ENCODE results near the gene YY1AP1. TPM values are rescaled to one million over a fixed set of nuclear protein-coding genes. Genes with fewer than 3 reads are reported as not detected.

The YY1AP1 gene
- total and polyA plus RNA-seq, 8 donors, result 19.9 to 41.4 (median 24.2) TPM

DNA sequence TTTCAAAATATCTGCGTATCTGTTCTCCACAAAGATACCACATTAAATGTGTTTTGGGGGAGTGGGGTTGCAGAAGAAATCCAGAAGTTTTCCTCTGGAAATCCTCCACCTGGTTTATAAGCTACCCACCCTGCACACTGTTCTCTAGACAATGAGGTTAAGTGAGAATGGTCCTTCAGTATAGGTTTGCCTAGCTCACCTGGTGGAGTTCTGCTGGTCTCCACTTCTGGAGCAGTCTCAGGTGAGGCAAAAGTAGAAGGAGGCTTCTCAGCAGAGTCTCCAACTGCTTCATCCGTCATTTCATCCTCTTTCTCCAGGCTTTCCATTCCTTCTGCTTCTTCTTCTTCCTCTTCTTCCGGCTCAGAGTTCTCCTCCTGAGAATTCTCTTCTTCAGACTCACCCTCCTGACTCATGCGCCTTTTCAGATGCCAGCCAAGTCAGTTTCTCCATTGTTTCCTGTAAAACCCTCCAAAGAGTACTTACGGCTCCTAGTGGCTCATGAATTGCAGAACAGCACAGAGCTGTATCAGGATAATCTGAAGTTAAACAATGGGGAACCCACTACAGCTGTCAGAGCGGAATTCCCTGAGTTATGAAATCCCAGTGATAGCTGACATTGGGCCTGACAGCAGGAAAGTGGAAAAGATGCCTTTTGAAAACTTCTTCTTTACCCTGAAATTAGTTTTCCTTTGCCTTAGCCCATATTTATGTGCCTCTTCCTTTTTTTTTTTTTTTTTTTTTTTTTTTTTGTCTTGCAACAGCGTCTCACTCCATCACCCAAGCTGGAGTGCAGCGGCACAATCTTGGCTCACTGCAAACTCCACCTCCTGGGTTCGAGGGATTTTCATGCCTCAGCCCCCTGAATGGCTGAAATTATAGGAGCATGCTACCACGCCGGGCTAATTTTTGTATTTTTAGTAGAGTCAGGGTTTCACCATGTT, 40.1 kb downstream of the YY1AP1 start:
- ATAC-seq, result peak; percentile 71 to 97 (median 92)
- no peak overlapping the region for H3K27ac ChIP-seq
- no peak for FAIRE-seq
- H3K27me3 ChIP-seq, result no peaks in the 10 kb centered on the region
- WGBS, 2 donors, result 59 to 62% methylated on average over 11 of the region's 11 CpGs
- intact Hi-C loops (cut with DNase I), result no loop called here
- no peak overlapping the region for H3K4me3 ChIP-seq
- H3K9me3 ChIP-seq, result no peaks in the 10 kb centered on the region
- peak in 3 of 6 donors; percentile 7 to 20 (median 19) for DNase-seq
- TF ChIP-seq, protein P1, sequence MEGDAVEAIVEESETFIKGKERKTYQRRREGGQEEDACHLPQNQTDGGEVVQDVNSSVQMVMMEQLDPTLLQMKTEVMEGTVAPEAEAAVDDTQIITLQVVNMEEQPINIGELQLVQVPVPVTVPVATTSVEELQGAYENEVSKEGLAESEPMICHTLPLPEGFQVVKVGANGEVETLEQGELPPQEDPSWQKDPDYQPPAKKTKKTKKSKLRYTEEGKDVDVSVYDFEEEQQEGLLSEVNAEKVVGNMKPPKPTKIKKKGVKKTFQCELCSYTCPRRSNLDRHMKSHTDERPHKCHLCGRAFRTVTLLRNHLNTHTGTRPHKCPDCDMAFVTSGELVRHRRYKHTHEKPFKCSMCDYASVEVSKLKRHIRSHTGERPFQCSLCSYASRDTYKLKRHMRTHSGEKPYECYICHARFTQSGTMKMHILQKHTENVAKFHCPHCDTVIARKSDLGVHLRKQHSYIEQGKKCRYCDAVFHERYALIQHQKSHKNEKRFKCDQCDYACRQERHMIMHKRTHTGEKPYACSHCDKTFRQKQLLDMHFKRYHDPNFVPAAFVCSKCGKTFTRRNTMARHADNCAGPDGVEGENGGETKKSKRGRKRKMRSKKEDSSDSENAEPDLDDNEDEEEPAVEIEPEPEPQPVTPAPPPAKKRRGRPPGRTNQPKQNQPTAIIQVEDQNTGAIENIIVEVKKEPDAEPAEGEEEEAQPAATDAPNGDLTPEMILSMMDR (IDR thresholded peaks at IDR 0.05), result no peak
- peaks cover 0 to 4% (median 0%) of the 10 kb centered on the region in 3 donors for H3K4me1 ChIP-seq
- no peaks in the 10 kb centered on the region for H3K36me3 ChIP-seq

DNA sequence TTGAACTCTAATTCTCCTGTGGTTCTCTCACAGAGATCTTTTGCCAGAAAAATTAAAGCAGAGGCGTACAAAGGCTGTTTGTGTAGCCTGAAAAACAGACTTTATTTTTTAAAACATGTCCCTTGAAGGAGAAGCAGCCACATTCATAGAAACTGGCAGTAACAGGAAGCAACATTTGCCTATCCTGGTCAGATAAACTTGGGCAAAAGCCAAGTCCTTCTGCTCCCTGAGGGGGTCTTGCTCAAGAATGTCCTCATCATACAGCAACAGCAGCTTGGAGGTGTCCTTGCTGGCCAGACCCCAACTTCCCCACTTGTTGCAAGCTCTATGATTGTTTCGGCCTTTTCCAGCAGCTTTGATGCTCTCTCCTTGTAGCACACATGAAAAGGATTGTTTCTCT, 42.3 kb downstream of the YY1AP1 start:
- Histone ChIP-seq H3K27me3 (no peaks in the 10 kb centered on the region), H3K36me3 (no peaks in the 10 kb centered on the region), H3K27ac (no peak overlapping the region), H3K9me3 (no peaks in the 10 kb centered on the region), H3K4me3 (no peak overlapping the region), H3K4me1 (peaks cover 0 to 4% (median 0%) of the 10 kb centered on the region in 3 donors)
- TF ChIP-seq, protein P1 (IDR thresholded peaks at IDR 0.05), result no peak
- intact Hi-C loops (cut with DNase I), result no loop called here
- DNase-seq, result no peak
- ATAC-seq, result no peak
- FAIRE-seq, result no peak
- 82 to 85% methylated on average over 2 of the region's 2 CpGs for WGBS, 2 donors

DNA sequence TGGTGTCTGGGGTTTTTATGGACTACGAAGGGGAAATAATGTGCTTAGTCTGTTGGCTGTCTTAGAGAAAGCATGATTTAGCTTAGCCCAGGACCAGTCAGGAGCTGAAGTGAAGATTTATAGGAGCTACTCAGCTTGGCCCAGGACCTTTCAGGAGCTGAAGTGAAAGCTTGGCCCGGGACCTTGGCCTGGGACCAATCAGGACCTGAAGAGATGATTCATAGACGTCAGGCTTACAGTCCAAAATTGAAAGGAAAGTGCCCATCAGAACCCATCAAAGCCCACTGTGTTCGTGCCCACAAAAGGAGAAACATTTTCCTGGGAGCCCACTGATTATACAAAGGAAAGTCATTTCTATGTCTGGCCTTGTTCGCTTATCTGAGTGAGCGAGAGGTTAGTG, 42.9 kb downstream of the YY1AP1 start:
- 81 to 83% methylated on average over 6 of the region's 6 CpGs for WGBS, 2 donors
- Histone ChIP-seq H3K9me3 (no peaks in the 10 kb centered on the region), H3K27me3 (no peaks in the 10 kb centered on the region), H3K4me1 (peaks cover 0 to 4% (median 0%) of the 10 kb centered on the region in 3 donors), H3K36me3 (no peaks in the 10 kb centered on the region), H3K27ac (no peak overlapping the region), H3K4me3 (no peak overlapping the region)
- no peak for FAIRE-seq
- ATAC-seq, result no peak
- no peak for DNase-seq
- TF ChIP-seq, protein P1 (IDR thresholded peaks at IDR 0.05), result no peak
- intact Hi-C loops (cut with DNase I), result no loop called here

DNA sequence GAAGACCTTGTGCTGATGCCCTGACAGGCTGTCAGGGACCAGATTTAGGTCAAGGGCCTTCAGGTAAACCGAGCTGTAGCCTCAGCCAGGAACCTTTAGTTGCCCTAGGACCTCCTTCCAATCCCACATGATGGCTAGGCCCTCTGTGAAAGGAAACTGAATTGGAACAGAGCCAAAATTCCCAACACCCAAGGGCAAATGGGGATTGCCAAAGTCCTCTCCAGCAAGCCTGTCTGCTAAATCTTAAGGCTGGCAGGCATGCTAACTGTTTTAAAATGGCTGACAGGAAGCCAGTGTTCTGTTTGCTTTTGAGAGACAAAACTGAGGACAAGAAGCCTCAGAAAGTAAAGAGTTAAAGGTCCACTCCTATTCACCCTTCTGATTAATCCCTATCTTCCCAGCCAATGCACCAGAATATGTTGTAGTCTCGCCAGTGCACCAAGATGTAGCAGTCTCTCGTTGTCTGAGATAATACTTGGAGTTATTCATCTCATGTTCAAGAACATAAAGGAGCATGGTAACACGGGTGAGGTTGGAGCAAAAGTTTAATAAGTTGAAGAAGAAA, 43.5 kb downstream of the YY1AP1 start:
- H3K9me3 ChIP-seq, result no peaks in the 10 kb centered on the region
- intact Hi-C loops (cut with DNase I), result no loop called here
- H3K27me3 ChIP-seq, result no peaks in the 10 kb centered on the region
- H3K4me3 ChIP-seq, result no peak overlapping the region
- DNase-seq, result no peak
- peaks cover 0 to 4% (median 0%) of the 10 kb centered on the region in 3 donors for H3K4me1 ChIP-seq
- 65 to 77% methylated on average over 4 of the region's 4 CpGs for WGBS, 2 donors
- FAIRE-seq, result no peak
- TF ChIP-seq, protein P1 (IDR thresholded peaks at IDR 0.05), result no peak
- no peak overlapping the region for H3K27ac ChIP-seq
- no peak for ATAC-seq
- H3K36me3 ChIP-seq, result no peaks in the 10 kb centered on the region
